Measurements from ENCODE around the gene CERK.
"Not testable (repeated sequence)": the region's sequence is repeated elsewhere in the genome, so short reads cannot be mapped to it uniquely, and the experiment has no call there.

Gene CERK

GRCh38 chr22:46659791-46660186 lies 78.3 kb downstream of the CERK start:
- DNase-seq = no peak

- DNase-seq = no peak
These were observed 78.8 kb downstream of the CERK start for GRCh38 chr22:46659059-46659790.

GRCh38 chr22:46657996-46658947 lies 79.8 kb downstream of the CERK start:
- DNase-seq = no peak

- DNase-seq = no peak
These were observed 80.4 kb downstream of the CERK start for GRCh38 chr22:46657655-46657953.

- DNase-seq = no peak
These were observed 81.0 kb downstream of the CERK start for GRCh38 chr22:46656856-46657654.

GRCh38 chr22:46655861-46656608 lies 82.0 kb downstream of the CERK start:
- no peak for DNase-seq

- DNase-seq = no peak
These were observed 83.0 kb downstream of the CERK start for GRCh38 chr22:46654927-46655595.

- DNase-seq = no peak
These were observed 83.6 kb downstream of the CERK start for GRCh38 chr22:46654426-46654825.

- DNase-seq = no peak
These were observed 84.5 kb downstream of the CERK start for GRCh38 chr22:46653596-46653995.

GRCh38 chr22:46652847-46653331 lies 85.2 kb downstream of the CERK start:
- no peak for DNase-seq

GRCh38 chr22:46652081-46652846 lies 85.8 kb downstream of the CERK start:
- DNase-seq = no peak

GRCh38 chr22:46651316-46651715 lies 86.7 kb downstream of the CERK start:
- DNase-seq = no peak

GRCh38 chr22:46650078-46650810 lies 87.8 kb downstream of the CERK start:
- no peak for DNase-seq

GRCh38 chr22:46649141-46650077 lies 88.6 kb downstream of the CERK start:
- DNase-seq = no peak

- not testable (repeated sequence) for DNase-seq
These were observed 89.7 kb downstream of the CERK start for GRCh38 chr22:46648225-46648820.

- DNase-seq = no peak
These were observed 91.4 kb downstream of the CERK start for GRCh38 chr22:46646531-46647215.

GRCh38 chr22:46642840-46643480 lies 95.1 kb downstream of the CERK start:
- DNase-seq = not testable (repeated sequence)
